HepG2 (cell line): Measurements from ENCODE around the gene OR5K2. TPM values are rescaled to one million over a fixed set of nuclear protein-coding genes. Genes with fewer than 3 reads are reported as not detected.

Experiments
- CHD4 ChIP-seq: fragments of 200-600 bp; sonication (generic); IDR thresholded peaks from 2 replicates; pipeline ENCODE4 v1.7.0; 2017; ENCODE audit warnings: mild to moderate bottlenecking, low read length, borderline replicate concordance
- MTA1 ChIP-seq: sonication (generic); formaldehyde crosslinking; IDR thresholded peaks from 2 replicates; pipeline ENCODE4 v1.4.0; 2020; ENCODE audit warnings: missing genetic modification reagents, mild to moderate bottlenecking, borderline replicate concordance
- MXD4 ChIP-seq: IDR thresholded peaks from 2 replicates; pipeline ENCODE4 v1.6.1; 2016; ENCODE audit warnings: mild to moderate bottlenecking, missing biosample characterization, missing genetic modification reagents
- NFE2 ChIP-seq: sonication (generic); formaldehyde crosslinking; IDR thresholded peaks from 2 replicates; pipeline ENCODE4 v1.4.0; 2020; ENCODE audit warnings: missing genetic modification reagents
- RAD51 ChIP-seq: fragments of 450-650 bp; IDR thresholded peaks from 2 replicates; pipeline ENCODE4 v1.6.1; 2016; ENCODE audit warnings: borderline replicate concordance
- RFX3 ChIP-seq: IDR thresholded peaks from 2 replicates; pipeline ENCODE4 v1.6.1; 2016; ENCODE audit warnings: missing biosample characterization, missing genetic modification reagents
- SMAD3 ChIP-seq: sonication (generic); formaldehyde crosslinking; IDR thresholded peaks from 2 replicates; pipeline ENCODE4 v1.4.0; 2020; ENCODE audit warnings: missing genetic modification reagents
- SMYD3 ChIP-seq: sonication (generic); formaldehyde crosslinking; IDR thresholded peaks from 2 replicates; pipeline ENCODE4 v1.8.1; 2023; ENCODE audit warnings: mild to moderate bottlenecking, missing genetic modification reagents
- TAF1 ChIP-seq: sonication (generic); formaldehyde crosslinking; IDR thresholded peaks from 2 replicates; pipeline ENCODE4 v1.4.0; 2020; ENCODE audit warnings: missing genetic modification reagents
- THAP11 ChIP-seq: IDR thresholded peaks from 2 replicates; pipeline ENCODE4 v1.6.1; 2016; ENCODE audit warnings: missing biosample characterization, missing genetic modification reagents
- ZBTB38 ChIP-seq: sonication (generic); formaldehyde crosslinking; IDR thresholded peaks from 2 replicates; pipeline ENCODE4 v1.5.1; 2020; ENCODE audit warnings: mild to moderate bottlenecking, missing genetic modification reagents
- ZFP37 ChIP-seq: sonication (generic); formaldehyde crosslinking; IDR thresholded peaks from 2 replicates; pipeline ENCODE4 v1.4.0; 2020; ENCODE audit warnings: missing genetic modification reagents, borderline replicate concordance
- ZNF317 ChIP-seq: sonication (generic); formaldehyde crosslinking; IDR thresholded peaks from 2 replicates; pipeline ENCODE4 v1.5.0; 2020; ENCODE audit warnings: mild to moderate bottlenecking, missing genetic modification reagents
- ZNF451 ChIP-seq: sonication (generic); formaldehyde crosslinking; IDR thresholded peaks from 2 replicates; pipeline ENCODE4 v1.5.0; 2020; ENCODE audit warnings: mild to moderate bottlenecking, missing genetic modification reagents
- polyA plus RNA-seq, 8 experiments: library from polyadenylated mRNA; depleted of rRNA in 3 of 8; stranded (reverse) in 7 of 8; unstranded in 1 of 8; fragments of >200 nt; fragmentation: Illumina TruSeq in 4 of 8; extraction: Trizol in 4 of 8; gene quantifications; 2 replicates each; pipeline versions ENCODE4 v1.2.1 to v1.2.3, GENCODE V29; 2011 to 2016; ENCODE audit warnings: low read depth in 4 of 8, missing spikeins in 1 of 8, mixed read lengths in 1 of 8; ENCODE audit not compliant: insufficient read depth in 1 of 8
- total RNA-seq, 5 experiments: library from RNA; depleted of rRNA; stranded (reverse); fragments of >200 nt; fragmentation: Illumina TruSeq; extraction: Trizol; gene quantifications; 2 replicates each; pipeline ENCODE4 v1.2.3, GENCODE V29; 2016; ENCODE audit warnings: low read depth in 1 of 5
- TF ChIP-seq, protein P1 (sequence below): sonication (generic); formaldehyde crosslinking; IDR thresholded peaks from 2 replicates; pipeline ENCODE4 v1.5.0; 2020; ENCODE audit warnings: mild to moderate bottlenecking, missing genetic modification reagents
- TF ChIP-seq, protein P2 (sequence below), 2 experiments: sonication (generic) in 1 of 2; formaldehyde crosslinking in 1 of 2; IDR thresholded peaks; 2 replicates each; pipeline versions ENCODE4 v1.4.0 to v1.6.1; 2016 to 2020; ENCODE audit warnings: borderline replicate concordance in 1 of 2, low read depth in 1 of 2, mild to moderate bottlenecking in 1 of 2, missing genetic modification reagents in 1 of 2
- TF ChIP-seq, protein P3 (sequence below): sonication (generic); formaldehyde crosslinking; IDR thresholded peaks from 2 replicates; pipeline ENCODE4 v1.4.0; 2020; ENCODE audit warnings: missing genetic modification reagents, mild to moderate bottlenecking, borderline replicate concordance
- TF ChIP-seq, protein P4 (sequence below): sonication (generic); formaldehyde crosslinking; IDR thresholded peaks from 2 replicates; pipeline ENCODE4 v1.5.1; 2020; ENCODE audit warnings: missing genetic modification reagents, mild to moderate bottlenecking, borderline replicate concordance

The OR5K2 gene
- total and polyA plus RNA-seq, 2 of the 13 experiments (the other 11 are each of a cell fraction or from before 2014, with no cell fraction given) = not detected

DNA sequence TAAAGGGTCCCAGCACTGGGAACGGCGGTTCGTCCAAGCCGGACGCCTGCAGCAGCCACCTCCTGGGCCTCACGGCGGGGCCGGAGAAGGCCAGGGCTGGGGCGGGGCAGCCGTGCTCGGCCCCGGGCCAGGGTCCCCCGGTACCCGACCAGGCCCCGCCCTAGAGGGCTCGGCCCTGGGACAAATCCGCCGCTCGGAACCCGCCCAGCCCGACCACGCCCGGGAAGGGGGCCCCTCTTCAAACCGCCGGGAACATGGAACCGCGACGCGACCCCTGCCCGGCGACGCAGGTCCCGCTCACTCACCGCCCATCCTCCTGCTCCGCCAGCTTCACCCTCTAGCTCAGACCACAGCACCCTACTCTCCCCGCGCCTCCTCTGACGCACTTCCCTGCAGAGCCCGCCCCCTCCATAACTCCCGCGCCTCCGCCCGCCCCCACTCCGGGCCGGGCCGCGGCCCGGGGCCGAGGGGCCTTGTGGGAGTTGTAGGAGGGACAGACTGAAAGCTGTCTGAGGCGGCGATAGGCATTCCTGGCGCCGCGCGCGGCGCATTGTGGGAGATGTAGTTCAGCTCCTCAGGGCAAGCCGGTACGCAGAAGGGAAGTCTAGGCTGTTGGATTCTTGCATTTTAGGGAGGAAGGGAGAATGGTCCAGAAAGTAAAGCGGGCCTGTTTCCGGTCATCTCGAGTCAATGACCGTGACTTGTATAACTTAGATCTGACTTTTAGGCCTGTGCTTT, 25.2 kb downstream of the OR5K2 start, which contains the start of gene CLDND1 (continued):
- TF ChIP-seq, protein P1, sequence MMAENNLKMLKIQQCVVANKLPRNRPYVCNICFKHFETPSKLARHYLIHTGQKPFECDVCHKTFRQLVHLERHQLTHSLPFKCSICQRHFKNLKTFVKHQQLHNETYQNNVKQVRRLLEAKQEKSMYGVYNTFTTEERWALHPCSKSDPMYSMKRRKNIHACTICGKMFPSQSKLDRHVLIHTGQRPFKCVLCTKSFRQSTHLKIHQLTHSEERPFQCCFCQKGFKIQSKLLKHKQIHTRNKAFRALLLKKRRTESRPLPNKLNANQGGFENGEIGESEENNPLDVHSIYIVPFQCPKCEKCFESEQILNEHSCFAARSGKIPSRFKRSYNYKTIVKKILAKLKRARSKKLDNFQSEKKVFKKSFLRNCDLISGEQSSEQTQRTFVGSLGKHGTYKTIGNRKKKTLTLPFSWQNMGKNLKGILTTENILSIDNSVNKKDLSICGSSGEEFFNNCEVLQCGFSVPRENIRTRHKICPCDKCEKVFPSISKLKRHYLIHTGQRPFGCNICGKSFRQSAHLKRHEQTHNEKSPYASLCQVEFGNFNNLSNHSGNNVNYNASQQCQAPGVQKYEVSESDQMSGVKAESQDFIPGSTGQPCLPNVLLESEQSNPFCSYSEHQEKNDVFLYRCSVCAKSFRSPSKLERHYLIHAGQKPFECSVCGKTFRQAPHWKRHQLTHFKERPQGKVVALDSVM (CRISPR knock-in tag) = 0 out of 2 replicates have a peak, but pooled peaks have one; percentile 19
- TF ChIP-seq SMAD3 (0 out of 2 replicates have a peak, but pooled peaks have one; percentile 22), ZBTB38 (peak; percentile 79), TAF1 (CRISPR knock-in tag) (peak; percentile 74; the same call in 1 of the 2 replicates), ZNF451 (CRISPR knock-in tag) (0 out of 2 replicates have a peak, but pooled peaks have one; percentile 37), RAD51 (no peak), THAP11 (CRISPR knock-in tag) (peak; percentile 98), ZFP37 (CRISPR knock-in tag) (no peak), RFX3 (CRISPR knock-in tag) (no peak), NFE2 (CRISPR knock-in tag) (no peak), ZNF317 (CRISPR knock-in tag) (no peak), CHD4 (no peak), MXD4 (CRISPR knock-in tag) (peak; percentile 28; the same call in 1 of the 2 replicates), SMYD3 (CRISPR knock-in tag) (peak; percentile 41; the same call in 1 of the 2 replicates), MTA1 (CRISPR knock-in tag) (peak; percentile 63; the same call in 1 of the 2 replicates)
- TF ChIP-seq, protein P2, sequence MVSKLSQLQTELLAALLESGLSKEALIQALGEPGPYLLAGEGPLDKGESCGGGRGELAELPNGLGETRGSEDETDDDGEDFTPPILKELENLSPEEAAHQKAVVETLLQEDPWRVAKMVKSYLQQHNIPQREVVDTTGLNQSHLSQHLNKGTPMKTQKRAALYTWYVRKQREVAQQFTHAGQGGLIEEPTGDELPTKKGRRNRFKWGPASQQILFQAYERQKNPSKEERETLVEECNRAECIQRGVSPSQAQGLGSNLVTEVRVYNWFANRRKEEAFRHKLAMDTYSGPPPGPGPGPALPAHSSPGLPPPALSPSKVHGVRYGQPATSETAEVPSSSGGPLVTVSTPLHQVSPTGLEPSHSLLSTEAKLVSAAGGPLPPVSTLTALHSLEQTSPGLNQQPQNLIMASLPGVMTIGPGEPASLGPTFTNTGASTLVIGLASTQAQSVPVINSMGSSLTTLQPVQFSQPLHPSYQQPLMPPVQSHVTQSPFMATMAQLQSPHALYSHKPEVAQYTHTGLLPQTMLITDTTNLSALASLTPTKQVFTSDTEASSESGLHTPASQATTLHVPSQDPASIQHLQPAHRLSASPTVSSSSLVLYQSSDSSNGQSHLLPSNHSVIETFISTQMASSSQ (IDR thresholded peaks at IDR 0.05; ENCODE audit: low read depth) = no peak
- TF ChIP-seq, protein P2 (CRISPR knock-in tag; IDR thresholded peaks at IDR 0.05; ENCODE audit: borderline replicate concordance) = 0 out of 2 replicates have a peak, but pooled peaks have one; percentile 39
- TF ChIP-seq, protein P3, sequence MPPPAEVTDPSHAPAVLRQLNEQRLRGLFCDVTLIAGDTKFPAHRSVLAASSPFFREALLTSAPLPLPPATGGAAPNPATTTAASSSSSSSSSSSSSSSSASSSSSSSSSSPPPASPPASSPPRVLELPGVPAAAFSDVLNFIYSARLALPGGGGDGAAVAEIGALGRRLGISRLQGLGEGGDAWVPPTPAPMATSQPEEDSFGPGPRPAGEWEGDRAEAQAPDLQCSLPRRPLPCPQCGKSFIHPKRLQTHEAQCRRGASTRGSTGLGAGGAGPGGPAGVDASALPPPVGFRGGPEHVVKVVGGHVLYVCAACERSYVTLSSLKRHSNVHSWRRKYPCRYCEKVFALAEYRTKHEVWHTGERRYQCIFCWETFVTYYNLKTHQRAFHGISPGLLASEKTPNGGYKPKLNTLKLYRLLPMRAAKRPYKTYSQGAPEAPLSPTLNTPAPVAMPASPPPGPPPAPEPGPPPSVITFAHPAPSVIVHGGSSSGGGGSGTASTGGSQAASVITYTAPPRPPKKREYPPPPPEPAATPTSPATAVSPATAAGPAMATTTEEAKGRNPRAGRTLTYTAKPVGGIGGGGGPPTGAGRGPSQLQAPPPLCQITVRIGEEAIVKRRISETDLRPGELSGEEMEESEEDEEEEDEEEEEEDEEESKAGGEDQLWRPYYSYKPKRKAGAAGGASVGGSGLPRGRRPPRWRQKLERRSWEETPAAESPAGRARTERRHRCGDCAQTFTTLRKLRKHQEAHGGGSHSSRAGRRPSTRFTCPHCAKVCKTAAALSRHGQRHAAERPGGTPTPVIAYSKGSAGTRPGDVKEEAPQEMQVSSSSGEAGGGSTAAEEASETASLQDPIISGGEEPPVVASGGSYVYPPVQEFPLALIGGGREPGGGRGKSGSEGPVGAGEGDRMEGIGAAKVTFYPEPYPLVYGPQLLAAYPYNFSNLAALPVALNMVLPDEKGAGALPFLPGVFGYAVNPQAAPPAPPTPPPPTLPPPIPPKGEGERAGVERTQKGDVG (CRISPR knock-in tag) = 0 out of 2 replicates have a peak, but pooled peaks have one; percentile 44
- TF ChIP-seq, protein P4, sequence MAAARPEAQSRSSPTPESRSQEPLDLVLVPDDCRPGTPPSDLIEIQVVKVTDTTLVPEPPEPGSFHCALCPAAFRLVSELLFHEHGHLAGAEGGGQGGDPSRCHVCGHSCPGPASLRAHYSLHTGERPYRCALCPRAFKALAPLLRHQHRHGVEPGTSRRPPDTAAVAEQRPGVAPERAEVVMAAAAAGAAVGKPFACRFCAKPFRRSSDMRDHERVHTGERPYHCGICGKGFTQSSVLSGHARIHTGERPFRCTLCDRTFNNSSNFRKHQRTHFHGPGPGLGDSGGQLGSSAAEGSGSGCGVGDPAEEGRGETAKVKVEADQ = 0 out of 2 replicates have a peak, but pooled peaks have one; percentile 22
